ENCODE results near the gene SLC9A9.

SLC9A9 gene

GRCh38 chr3:143356839-143357238, 491.4 kb downstream of the SLC9A9 start:
- no peak for DNase-seq (ENCODE audit: low spot score)

GRCh38 chr3:143354342-143354741, 493.9 kb downstream of the SLC9A9 start:
- DNase-seq (ENCODE audit: low spot score): no peak

DNA sequence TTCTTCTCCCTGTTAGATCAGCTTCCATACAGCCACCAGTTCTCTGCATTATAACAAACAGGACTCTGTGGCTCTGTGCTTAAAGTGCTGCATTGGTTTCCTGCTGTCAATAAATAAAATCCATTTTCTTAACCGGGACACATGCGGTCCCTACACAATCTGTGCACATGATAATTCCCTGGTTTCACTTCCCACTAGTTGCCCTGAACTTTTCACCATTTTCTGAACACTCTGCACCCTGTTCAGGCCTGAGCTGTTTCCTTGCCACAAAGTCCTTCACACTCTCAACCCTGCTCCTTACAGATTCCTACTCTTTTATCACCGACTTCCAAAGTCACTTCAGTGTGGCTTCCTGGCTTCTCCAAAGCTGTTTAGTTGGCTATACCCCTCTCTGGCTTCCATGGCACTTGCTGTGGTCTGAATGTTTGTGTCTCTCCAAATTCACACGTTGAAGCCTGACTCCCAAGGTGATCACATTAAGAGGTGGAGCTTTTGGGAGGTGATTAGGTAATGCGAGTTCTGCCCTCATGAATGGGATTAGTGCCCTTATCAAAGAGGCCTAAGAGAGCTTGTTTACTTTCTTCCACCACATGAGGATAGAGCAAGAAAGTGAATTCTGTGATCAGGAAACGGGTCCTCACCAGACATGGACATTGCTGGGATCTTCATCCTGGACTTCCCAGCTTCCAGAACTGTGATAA, 495.3 kb downstream of the SLC9A9 start:
- DNase-seq (ENCODE audit: low spot score): no peak

GRCh38 chr3:143351895-143352608, 496.2 kb downstream of the SLC9A9 start:
- DNase-seq (ENCODE audit: low spot score): no peak

- DNase-seq (ENCODE audit: low spot score): no peak
These were observed 496.9 kb downstream of the SLC9A9 start for GRCh38 chr3:143351354-143351753.

DNA sequence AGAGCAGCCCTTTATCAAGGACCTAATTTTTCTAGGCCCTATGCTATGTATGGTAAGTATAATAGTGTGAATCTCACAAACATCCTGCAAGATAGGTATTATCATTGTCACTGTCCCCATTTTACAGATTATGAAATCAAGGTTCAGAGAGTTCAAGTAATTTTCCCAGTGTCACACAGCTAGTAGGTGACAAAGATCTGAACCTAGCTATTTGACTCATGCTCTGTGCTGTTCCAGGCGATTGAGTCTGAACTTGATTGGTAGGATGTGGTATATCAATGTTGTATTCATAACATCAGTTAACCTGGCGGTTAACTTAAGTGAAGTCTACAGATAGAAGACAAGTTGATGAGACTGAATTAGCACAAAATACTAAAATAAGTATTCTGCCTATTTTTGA, 498.8 kb downstream of the SLC9A9 start:
- no peak for DNase-seq (ENCODE audit: low spot score)

DNA sequence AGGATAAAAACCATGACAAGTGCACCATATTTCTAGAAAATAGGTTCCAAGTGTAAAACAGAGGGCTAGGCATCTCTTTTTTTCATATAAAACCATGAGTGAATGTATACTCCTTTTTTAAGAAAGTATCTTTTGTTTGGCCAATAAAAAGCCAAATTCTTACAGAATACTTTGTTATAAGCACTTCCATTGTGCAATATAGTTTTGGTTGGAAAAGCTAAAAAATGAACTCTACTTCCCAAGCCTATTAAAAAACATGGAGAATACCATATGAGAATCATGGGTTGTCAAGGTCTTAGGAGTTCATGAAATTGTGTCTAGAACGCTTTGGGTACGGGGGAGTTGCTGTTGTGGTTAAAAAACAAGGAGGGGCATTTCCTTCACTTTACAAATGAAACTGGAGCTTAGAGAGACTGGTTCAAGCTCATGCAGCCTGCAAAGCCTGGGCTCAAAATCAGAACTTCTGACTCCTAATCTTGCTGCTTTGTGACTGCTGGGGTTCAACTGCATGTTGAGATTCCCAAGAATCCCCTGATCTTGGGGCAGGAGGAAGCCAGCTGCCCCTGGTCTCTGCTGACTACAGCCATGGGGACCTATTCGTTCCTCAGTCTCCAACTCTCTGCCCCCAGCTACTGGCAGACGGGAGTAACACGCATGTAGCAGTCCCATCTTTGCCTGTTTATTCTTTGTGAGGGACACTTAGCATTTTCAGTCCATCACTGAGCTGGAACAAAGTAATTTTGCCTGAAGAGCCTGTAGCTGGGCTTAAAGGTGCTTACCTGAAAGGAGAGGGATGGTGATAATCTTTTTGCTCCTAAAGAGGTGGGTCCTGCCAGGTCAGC, 499.6 kb downstream of the SLC9A9 start:
- DNase-seq (ENCODE audit: low spot score): no peak

- DNase-seq (ENCODE audit: low spot score): no peak
These were observed 503.6 kb downstream of the SLC9A9 start for GRCh38 chr3:143344516-143345165.

GRCh38 chr3:143343944-143344343, 504.3 kb downstream of the SLC9A9 start:
- DNase-seq (ENCODE audit: low spot score): no peak

- DNase-seq (ENCODE audit: low spot score): no peak
These were observed 505.2 kb downstream of the SLC9A9 start for GRCh38 chr3:143343031-143343430.

- DNase-seq (ENCODE audit: low spot score): no peak
These were observed 508.8 kb downstream of the SLC9A9 start for GRCh38 chr3:143339451-143339850.

GRCh38 chr3:143337387-143337786, 510.9 kb downstream of the SLC9A9 start:
- no peak for DNase-seq (ENCODE audit: low spot score)

DNA sequence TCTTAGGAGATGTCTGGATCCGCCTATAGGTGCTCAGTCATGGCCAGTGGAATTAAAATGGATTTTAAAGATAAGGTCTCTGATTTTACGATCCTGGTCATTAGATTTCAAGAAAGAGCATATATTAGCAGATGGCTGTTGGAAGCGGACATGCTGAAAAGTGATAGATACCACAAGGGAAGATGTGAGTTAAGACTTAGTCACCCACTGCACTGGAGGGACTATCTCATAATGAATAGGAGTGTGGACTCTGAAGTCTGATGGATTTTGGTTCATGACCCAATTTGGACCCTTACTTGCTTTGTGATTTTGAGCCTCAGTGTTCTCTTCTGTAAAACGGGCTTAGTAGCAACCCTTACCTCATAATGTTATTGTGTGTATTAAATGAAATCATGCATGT, 514.0 kb downstream of the SLC9A9 start:
- no peak for DNase-seq (ENCODE audit: low spot score)

- no peak for DNase-seq (ENCODE audit: low spot score)
These were observed 514.9 kb downstream of the SLC9A9 start for GRCh38 chr3:143333367-143333766.

DNA sequence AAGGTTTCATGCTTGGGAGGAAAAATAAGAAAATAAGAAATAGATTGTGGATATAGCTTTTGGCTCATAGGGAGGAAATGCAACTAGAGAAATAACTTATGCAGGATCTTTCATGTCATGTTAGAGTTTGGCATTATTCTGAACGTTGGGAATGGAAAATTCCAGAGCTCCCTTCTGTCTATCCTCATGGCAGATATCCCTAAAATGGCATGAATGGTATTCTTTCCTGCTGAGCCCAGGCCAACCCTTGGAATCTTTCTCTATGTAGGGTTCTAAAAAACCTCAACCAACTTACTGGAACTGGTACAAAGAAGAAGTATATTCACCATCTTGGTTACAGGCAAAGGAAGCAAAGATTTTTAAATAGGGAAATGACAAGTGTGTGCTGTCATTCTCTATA, 516.2 kb downstream of the SLC9A9 start:
- DNase-seq (ENCODE audit: low spot score): no peak

- no peak for DNase-seq (ENCODE audit: low spot score)
These were observed 516.9 kb downstream of the SLC9A9 start for GRCh38 chr3:143331350-143331749.

DNA sequence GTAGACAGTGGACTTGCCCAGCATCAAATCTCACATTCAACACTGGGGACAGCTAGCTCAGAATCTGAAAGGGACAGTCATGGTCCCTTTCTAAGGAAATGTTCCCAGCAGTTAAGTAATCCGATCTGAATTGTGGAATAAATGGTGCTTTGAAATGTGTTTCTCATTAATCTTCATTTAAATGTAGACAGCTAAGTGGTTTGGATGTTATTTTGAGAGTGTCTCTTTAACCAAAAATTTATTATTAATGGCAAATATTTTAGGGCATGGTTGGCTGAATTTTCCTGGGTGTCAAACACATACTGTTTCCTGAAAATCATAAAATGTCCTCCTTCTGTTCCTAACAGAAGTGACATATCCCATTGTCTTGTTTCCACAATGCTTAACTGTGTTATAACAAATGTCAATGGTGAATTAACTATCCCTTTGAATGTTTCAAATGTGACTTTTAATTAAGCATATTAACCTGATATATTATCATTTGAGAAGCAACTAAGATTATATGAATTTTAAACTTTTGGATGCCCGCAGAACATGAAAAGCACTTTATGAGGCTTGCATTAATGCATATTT, 517.9 kb downstream of the SLC9A9 start:
- DNase-seq (ENCODE audit: low spot score): no peak

GRCh38 chr3:143329567-143330211, 518.6 kb downstream of the SLC9A9 start:
- no peak for DNase-seq (ENCODE audit: low spot score)

- no peak for DNase-seq (ENCODE audit: low spot score)
These were observed 519.8 kb downstream of the SLC9A9 start for GRCh38 chr3:143328451-143328850.

- no peak for DNase-seq (ENCODE audit: low spot score)
These were observed 521.1 kb downstream of the SLC9A9 start for GRCh38 chr3:143326983-143327778.

Measured in HuH-7 (cell line).